HG03520 (cell line): ENCODE measurements around the gene RGS4.

ENCODE experiments used
- ATAC-seq: cut with Tn5 transposase; IDR thresholded peaks from one replicate; pipeline ENCODE4 v1.9.1; 2021; ENCODE audit warnings: mild to moderate bottlenecking, moderate library complexity; ENCODE audit not compliant: unreplicated experiment

The RGS4 gene

GRCh38 chr1:163069142-163069541 is at the start of gene RGS4:
Gene RGS4 (plus strand): TSS chr1:163069361. CDS start chr1:163069485, 124 bp downstream.
- no peak for ATAC-seq

DNA sequence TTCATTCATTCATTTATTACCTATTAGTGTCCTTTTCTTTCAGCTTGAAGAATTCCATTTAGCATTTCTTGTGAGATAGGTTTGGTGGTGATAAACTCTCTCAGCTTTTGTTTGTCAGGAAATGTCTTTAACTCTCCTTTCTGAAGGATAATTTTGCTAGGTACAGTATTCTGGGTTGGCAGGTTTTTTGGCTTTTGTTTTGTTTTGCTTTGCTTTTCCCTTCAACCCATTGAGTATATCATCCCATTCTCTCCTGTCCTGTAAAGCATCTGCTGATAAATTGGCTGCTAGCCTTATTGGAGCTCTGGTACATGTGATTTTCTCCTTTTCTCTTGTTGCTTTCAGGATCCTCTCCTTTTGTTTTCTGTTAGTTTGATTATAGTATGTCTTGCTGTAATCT is 47.0 kb upstream of the RGS4 start:
- ATAC-seq = no peak

DNA sequence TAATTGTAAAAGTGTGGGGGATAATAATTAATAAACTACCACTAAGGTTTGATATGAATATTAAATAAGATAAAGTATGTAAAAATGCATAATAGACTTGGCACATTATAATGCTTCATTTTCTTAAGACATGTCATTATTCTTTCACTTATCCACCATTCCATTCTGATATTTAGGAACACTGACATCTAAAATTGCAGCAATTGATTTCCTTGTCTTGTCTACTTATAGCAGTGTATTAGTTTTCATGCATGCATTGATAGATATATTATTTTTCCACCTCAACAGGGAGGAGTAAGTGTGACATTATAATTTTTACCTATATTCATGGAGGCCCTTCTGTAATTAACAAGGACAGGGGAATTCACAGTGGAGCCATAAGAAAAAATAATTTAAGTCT is 41.6 kb upstream of the RGS4 start:
- ATAC-seq = no peak

GRCh38 chr1:163029901-163030300 is 39.3 kb upstream of the RGS4 start:
- no peak for ATAC-seq

GRCh38 chr1:163035446-163036249 is 33.5 kb upstream of the RGS4 start:
- no peak for ATAC-seq

GRCh38 chr1:163036671-163037070 is 32.5 kb upstream of the RGS4 start:
- no peak for ATAC-seq

GRCh38 chr1:163038928-163039706 is 30.0 kb upstream of the RGS4 start:
- no peak for ATAC-seq

- no peak for ATAC-seq
These were observed 29.5 kb upstream of the RGS4 start for GRCh38 chr1:163039707-163040093.

DNA sequence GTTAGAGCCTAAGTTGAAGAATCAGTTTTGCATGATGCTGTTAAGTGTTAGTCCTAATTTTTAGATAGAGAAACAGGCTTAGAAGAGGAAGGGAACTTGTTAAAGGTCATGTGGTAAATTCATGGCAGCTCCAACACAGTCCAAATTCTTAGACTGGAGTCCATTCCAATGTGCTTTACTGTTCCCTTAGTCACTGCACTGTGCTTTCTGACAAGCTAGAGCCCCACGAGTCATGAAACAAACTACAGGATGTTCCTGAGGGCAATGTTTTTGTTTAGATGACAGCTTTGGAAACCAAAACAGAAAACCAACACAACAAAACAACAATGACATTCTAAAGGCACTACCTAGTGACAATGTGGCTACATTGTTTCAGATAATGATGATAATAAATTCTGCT is 23.1 kb upstream of the RGS4 start:
- no peak for ATAC-seq

- ATAC-seq = no peak
These were observed 21.1 kb upstream of the RGS4 start for GRCh38 chr1:163047951-163048659.

- no peak for ATAC-seq
These were observed 20.3 kb upstream of the RGS4 start for GRCh38 chr1:163048869-163049268.

DNA sequence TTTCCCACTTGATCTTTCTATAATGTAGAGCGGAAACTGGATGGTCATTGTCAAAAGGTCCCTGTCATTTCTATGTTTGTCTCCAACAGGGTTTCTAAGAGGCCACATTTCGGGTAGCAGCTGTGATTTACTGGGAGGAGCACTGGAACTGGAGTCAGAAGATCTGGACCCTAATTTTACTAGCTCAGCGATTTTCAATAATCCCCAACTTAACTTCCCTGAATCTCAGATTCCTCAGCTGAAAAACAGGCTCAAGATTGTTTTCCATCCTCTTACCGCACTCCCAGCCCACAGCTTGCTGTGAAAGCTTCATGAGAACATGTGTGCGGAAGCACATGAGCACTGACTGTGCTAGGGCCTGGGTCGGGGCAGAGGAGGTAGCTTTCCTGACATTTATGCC is 19.9 kb upstream of the RGS4 start:
- ATAC-seq = no peak

DNA sequence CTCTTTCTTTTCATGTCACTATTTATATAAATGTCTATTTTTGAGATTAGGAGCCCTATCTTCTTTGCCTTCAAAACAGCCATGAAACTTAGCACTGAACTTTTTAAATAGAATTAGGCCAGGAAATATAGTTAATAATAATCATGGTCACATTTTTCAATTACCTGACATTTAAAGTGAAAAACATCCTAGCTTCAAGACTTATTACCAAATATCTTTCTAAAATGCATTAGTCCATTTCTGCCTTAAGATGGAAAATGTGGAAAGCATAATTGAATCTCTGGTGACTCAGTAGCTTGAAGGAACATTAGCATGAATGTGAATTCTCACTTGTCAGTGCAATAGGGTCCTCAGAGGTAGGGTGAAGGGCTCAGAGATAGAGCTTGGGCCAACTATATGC is 18.7 kb upstream of the RGS4 start:
- ATAC-seq = no peak

GRCh38 chr1:163054181-163054591 is 15.0 kb upstream of the RGS4 start:
- ATAC-seq = no peak

- ATAC-seq = no peak
These were observed 14.2 kb upstream of the RGS4 start for GRCh38 chr1:163055005-163055404.

- no peak for ATAC-seq
These were observed 13.6 kb upstream of the RGS4 start for GRCh38 chr1:163055531-163055930.

DNA sequence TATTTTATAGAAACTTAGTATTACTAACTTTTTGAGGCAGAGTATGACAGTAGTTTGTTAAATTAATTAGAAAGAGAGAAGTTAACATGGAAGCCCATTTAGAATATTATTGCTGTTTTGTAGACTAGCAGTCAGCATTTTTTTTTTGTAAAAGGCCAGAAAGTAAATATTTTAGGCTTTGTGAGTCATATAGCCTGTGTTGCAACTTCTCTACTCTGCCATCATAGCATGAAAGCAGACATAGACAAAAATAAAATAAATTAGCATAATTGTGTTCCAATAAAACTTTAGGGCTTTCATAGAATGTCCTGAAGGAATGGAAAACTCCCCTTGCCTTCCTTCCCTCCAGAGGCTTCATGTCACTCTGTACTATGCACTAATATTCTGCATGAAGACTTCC is 12.3 kb upstream of the RGS4 start:
- ATAC-seq = no peak

GRCh38 chr1:163060343-163061007 is 8.7 kb upstream of the RGS4 start:
- ATAC-seq = no peak

- no peak for ATAC-seq
These were observed 6.0 kb upstream of the RGS4 start for GRCh38 chr1:163063143-163063542.

DNA sequence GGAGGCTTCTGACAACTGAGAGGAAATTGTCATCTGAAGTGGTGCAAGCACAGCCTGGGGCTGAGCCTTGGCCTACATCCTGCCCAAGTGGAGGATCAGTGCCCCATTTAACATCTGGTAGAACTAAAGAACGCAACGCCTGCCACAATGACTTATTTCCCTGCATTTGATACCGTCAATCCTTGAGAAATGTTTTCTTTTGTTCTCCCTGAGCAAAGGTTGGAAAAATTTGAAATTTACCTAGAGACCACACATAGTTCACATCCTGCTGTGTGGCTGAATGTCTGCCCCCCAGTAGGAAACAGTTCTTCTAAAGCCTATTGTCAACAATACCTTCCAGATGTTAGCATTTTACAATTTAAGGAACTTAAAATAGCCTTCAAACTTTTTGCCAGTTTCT is 5.6 kb upstream of the RGS4 start:
- no peak for ATAC-seq

DNA sequence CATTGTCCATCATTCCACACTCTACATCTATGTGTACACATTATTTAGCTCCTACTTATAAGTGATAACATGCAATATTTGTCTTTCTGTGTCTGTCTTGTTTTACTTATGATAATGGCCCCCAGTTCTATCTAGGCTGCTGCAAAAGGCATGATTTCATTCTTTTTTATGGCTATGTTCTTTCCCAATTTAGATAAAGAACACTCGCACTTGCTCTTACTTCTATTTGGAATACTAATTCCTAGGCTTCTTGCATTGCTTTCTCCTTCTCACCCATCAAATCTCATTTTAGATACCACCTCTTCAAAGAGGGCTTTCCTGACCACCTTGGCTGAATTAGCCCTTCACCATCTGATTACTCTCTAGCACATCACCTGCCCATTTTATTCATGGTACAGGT is 3.0 kb upstream of the RGS4 start:
- ATAC-seq = no peak
